GM19025 (cell line): ENCODE data around the gene SLC38A10.
"Not testable (repeated sequence)": the region's sequence is repeated elsewhere in the genome, so short reads cannot be mapped to it uniquely, and the experiment has no call there.

ENCODE experiments used
- ATAC-seq: cut with Tn5 transposase; IDR thresholded peaks from one replicate; pipeline ENCODE4 v1.9.1; 2021; ENCODE audit warnings: mild to moderate bottlenecking, low read depth, moderate library complexity; ENCODE audit not compliant: unreplicated experiment

Gene SLC38A10

DNA sequence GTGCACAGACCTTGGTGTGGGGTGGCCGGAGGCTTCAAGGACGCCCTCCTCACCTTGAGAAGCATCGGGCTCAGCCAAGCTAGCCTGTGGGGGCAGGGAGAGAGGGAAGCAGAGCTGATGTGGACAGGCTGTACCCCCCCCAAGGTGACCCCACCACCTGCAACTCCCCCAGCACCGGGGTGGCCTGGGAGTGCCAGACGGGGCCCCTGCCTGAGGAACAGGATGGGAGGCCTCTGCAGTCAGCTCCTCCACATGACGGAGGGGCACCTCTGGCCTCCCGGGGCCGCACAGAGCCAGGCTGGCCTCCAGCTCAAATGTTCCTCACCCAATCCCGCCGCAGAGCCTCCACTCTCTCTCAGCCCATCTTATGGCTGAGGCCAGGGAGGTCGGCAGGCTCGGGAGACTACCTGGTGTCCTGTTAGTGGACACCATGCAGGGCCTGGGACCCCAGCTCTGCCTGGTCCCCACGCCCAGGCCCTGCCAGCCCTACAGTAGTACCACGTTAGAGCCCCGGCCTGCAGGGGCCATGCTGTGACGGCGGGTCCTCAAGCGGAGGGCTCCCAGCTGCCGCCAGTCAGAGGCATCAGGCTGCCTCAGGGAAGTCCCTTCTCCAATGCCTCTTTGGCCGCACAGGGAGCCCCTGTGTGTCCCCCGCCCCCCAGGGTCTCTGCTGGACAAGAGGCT is 19.4 kb upstream of the SLC38A10 start:
- no peak for ATAC-seq

DNA sequence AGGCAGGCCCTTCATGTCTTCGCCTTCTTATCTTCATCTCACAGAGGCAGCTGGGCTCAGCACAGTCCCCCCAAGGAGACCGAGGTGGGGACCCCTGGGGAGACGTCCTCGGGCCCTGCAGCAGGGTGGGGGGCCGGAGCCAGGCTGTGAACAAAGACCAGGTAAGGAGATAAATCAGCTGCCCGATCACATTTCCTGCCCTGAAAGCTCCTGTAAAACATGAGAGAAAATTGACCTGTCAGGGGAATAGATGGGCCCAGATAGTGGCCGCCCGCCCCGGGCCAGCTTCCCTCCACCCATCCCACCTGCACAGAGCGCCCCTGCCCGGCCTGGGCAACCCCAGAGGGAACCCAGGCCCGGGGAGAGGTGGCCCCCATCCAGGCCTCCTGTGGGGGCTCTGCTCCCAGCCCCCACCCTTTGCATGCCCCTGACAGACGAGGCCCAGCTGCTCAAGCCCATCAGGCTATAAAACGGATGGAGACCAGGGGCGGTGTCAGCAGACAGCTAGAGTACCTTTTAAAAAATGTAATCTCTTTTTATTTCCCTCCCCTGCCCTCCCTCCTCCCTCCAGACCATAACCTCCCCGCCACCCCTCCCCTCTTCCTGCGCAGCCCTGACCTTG is 18.8 kb upstream of the SLC38A10 start:
- ATAC-seq: no peak

DNA sequence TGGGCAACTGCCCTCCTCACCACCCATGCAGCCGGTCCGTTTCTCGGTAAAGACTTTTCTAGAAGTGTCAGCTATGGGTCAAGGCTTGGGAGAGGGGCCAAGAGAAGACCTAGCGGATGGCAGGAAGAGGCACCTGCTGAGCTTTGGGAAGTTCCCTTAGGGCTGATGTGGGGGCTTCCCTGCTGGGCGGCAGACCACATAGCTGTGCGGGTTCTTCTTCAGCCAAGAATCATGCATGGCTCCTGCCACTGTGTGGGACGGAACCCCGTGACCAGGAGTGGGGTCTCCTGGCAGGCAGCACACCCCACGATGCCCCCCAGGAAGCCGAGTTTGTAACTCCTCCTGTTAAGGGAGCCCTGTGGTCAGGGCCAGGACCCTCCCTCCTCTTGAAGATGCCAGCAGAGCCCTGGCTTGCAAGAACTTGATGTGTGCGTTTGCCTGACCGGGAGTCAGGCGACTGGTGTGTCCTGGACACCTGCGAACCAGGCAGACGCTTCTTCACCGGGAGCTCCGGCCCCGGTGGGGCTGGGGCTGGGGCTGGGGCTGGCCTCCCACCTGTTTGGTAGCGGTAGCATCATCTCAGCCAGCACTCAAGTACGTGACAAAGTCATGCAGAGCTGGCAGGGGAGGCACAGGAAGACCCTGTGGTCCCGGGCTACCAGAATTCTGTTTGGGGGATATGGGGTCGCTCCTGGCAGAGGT is 17.7 kb upstream of the SLC38A10 start:
- ATAC-seq: no peak

DNA sequence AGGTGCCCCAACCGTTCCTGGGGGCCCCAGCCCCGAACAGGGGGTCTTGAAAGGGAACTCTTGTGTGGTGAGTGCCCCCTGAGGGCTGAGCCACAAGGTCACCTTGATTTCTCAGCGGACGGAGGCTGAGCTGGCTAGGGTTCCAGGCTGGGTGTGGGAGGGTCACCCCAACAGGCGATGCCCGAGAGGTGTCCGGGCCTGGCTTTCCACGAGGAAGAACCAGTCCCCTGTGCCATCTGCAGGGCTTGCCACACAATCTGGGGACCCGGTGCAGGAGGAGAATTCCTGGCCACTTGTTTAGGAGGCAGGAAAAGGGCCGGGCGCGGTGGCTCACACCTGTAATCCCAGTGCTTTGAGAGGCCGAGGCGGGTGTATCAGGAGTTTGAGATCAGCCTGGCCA is 16.8 kb upstream of the SLC38A10 start:
- ATAC-seq: no peak

DNA sequence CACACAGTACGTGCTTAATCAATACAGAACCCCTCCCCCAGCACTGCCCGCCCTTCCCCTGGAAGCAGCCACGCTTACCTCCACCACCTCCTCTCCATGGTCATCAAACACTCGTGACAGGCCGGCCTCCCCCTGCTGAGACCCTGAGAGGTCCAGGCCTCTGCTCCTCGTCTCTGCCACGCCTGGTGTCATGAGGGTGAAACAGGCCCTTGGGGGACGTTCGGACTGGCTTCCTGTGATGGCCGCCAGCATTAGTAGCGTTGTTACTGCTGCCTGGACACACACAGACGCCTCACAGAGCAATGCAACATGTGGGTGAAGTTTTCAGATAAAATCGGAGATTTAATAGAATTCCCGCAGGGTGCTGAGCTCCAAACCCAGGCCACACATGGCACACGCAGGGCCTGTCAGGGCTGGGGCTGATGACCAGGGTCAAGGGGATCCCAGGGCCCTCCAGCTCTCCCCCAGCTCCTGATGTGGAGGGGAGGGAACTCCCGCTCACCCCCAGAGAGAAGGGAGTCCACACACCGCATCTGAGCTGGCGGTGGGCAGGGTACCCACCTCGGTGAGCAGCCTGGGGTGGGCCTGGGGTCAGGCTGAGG is 15.9 kb upstream of the SLC38A10 start:
- ATAC-seq: no peak

DNA sequence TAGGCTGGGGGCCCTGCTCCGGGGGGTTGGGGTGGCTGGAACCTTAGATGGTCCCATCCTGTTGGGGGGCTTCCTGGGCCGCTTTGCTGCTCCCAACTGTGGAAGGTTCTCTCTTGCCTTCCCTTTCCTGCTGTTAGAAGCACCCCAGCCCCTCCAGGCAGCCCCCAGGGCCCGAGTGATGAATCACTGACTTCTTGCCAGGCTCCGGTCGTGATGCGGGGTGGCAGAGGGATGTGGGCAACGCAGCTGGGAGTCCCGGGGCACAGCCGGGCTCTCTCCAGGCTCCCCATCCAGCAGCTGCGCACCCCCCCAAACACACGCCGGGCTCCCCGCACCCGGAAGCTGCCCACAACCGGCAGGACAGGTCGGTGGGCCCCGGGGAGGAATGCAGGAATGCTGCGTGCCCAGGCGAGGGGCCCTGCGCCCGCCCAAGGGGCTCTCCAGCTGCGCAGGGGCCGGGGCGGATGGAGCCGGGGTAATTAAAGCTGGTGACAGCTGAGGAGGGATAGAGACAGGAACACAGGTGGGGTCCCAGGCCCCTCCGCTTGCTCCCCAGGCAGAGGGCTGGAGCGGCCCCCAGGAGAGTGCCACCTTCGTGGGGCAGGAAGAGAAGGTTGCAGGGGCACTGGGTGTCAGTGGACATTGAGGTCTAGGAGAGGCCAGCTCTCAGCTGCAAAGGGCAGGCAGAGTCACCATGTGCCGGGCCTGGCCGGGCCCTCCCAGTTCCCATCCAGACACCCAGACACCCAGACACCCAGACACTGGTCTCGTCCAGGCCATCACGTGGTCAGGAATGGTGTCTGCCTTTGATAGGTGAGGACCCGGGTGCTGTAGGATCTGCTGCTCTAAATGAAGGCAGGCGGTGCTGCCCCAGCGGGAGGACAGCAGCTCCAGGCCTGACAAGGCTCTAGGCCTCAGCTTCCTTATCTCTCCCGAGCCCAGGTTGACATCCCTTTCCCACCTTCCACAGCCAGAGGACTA is 15.0 kb upstream of the SLC38A10 start:
- ATAC-seq: no peak

DNA sequence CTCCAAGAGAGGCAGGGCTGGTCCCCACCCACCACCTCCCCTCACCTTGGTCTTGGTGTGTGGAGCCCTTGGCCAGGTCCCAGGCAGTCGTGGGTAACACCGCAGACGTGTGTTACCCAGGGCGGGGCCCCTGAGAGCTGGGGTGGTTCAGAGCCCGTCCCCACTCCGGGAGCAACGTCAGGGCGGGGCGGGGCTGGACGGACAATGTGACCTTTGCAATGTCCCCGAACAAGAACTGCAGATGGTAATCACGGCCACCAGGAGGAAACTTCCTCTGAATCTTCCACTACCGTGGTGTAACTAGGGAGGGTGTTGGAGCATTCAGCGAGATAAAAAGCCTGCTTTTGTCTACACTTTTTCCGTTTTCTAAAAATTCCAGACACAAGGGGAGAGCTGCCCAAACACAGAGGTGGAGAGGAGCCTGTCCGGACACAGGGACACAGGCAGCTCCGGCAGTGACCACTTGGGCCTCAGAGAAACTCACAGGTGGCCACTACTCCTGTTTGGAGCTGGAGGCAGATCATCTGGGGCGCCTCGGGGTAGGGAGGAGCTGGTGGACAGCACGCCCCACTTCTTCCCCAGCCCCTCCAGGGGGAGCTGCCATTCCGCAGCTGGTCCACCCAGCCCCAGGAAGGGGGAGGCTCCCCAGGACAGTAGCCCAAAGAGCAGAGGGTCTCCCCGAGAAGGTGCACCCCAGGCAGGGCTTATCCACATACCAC is 14.2 kb upstream of the SLC38A10 start:
- no peak for ATAC-seq

DNA sequence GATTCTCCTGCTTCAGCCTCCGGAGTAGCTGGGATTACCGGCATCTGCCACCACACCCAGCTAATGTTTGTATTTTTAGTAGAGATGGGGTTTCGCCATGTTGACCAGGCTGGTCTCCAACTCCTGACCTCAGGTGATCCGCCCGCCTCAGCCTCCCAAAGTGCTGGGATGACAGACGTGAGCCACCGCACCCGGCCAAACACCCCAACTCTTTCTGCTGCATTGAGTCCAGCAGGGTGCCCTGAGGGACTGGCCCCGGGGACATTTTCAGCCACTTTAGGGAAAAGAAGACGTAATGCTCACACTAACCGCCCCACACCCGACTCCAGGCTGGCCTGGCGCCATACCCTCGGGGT is 13.7 kb upstream of the SLC38A10 start:
- ATAC-seq: not testable (repeated sequence)

DNA sequence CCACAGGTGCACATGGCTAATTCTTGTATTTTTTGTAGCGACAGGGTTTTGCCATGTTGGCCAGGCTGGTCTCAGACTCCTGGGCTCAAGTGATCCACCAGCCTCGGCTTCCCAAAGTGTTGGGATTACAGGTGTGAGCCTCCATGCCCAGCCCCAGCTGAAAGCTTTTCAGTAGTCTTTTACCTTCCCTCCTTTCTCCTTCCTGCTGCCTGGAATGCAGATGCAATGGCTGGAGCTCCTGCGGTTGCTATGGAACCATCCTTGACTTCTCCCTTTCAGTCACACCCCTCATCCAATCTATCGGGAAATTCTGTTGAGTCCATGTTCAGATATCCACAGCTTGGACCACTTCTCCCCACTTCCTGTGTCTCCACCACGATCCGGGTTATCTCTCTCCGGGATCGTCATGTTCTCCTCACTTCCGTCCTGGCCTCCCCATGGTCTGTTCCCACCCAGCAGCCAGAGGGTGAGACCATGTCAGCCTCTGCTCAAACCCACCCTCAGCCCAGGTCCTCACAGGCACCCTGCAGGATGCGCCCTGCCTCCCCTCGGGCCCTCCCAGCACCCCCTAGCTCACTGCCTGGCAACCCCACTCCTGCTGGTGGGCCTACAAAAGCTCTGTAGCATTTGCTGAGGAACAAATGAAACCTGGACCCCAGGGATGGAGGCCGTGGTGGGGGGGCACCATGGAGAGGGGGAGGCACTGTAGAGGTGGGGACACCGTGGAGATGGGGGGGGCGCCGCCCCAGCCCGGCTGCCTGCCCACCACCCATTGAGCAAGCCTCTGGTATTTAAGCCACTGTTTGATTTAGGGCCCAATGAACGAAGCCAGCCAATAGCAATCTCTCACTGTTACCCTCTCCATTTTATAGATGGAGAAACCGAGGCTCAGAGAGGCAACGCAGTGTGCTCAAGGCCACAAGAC is 12.8 kb upstream of the SLC38A10 start:
- no peak for ATAC-seq

DNA sequence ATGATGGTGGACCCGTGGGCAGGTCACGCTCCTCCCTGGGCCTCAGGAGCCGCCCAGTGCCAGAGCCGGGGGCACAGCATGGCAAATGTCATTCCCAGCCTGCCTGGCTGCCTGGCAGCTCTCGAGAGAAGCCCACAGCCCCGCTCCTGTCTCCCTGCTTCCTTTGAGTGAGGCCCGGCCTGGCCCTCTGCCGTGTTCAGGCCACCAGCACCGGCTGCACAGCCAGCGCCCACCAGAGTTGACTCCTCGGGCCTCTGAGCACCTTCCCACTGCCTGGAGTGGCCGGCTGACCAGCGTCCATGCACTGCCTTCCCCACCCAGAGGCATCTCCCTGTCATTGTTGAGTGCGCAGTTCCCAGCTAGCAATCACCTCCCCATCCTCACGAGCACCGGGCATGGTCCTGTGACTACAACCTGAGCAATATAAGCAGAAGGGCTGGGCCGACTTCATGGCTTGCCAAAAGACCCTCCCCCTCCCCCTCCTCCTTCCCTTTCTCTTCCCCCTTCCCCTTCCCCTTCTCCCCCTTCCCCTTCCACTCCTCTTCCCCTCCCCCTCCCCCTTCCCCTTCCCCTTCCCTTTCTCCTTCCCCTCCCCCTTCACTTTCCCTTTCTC is 11.9 kb upstream of the SLC38A10 start:
- ATAC-seq: no peak

DNA sequence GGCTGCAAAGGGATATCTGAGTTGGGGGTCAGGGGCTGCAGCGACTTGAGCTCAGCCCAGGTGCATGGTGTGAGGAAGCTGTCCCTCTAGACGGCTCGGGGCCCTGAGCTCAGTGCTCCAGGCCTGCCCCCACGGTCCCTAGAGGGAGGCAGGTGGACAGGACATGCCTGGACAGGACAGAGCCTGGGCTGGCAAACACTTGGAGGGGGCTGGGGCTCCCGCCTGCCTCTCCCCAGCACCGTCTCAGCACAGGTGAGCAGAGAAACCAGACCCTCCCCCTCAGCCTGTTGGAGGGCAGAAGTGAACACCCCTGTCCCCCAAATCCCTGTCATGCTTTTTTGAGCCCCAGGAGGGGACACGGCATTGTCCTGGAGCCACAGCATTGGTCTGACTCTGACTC is 11.4 kb upstream of the SLC38A10 start:
- no peak for ATAC-seq

DNA sequence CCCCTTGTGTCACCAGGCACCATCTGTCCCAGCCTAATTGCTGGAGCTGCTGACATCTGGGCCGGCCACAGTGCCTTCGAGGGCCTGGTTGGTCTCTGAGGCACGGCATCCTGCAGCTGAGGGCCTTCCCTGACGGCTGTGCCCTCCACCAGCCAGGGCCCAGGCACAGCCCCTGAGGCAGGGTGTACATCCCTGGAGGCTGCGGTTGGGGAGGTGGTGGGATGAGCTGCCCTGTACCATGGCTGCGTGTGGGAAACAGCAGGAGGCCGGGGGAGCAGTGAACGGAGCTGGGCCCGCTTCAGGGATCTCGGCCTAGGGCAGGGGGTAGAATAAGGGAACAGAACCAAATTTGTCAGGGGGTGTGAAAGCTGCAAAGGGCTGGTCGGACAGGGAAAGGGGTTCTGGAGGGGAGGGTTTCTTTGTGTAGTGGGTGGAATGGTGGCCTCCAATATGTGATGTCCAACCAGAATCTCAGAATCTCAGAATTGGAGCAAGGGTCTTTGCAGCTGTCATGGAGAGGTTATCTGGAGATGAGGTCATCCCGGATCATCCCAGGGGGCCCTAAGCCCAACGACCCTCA is 10.0 kb upstream of the SLC38A10 start:
- ATAC-seq: no peak

DNA sequence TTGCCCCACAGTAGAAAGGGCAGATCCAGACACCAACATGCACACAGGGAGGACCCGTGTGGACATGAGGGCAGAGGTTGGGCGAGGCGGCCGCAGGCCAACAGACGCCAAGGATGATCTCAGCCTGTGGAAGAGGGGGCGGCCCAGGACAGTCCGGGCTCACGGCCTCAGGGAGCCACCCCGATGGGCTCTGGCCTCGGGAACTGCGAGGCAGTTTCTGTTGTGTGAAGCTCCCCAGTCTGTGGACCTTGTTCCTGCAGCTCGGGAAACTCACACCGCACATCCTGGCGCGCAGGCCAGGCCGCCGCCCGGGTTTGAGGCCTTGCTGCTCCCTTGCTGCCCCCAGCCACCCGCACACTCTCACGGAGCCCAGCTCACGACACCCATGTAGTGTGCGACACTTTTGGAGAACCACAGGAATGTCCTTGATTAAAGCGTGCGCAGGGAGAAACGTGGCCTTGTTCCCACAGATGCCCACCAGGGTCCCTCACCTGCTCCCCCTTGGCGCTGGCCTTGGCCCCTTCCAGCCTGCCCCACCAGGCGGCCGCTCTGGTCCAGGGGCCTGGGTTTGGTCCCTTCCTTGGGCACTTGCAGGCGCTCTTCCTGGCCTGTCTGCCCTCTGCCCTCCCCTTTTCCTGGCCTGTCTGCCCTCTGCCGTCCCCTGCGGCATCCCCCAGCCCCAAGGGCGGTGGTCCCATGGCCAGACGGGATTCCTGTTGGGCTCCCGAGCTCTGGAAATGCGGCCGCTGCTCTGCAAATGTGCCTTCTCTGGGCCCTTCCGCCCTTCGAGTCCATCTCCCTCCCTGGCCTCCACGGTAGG is 9.3 kb upstream of the SLC38A10 start:
- ATAC-seq: no peak

DNA sequence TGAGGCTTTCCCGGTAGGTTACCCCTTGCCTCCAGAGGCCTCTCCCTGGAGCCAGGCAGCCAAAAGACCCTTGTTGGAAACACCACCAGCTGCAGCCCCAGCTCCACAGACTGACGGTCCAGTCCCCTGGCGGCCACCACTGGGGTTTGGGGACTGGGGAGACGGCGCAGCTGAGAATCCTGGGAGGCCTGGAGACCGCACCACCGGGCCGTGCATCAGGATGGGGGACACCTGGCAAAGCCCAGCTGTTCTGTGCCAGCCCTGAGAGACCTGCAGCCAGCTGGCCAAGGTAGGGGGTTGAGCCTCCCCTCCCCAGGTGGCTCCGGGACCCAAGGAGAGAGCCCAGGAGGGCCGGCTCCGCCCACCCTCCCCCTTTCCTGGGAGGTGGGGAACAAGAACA is 8.3 kb upstream of the SLC38A10 start:
- no peak for ATAC-seq

DNA sequence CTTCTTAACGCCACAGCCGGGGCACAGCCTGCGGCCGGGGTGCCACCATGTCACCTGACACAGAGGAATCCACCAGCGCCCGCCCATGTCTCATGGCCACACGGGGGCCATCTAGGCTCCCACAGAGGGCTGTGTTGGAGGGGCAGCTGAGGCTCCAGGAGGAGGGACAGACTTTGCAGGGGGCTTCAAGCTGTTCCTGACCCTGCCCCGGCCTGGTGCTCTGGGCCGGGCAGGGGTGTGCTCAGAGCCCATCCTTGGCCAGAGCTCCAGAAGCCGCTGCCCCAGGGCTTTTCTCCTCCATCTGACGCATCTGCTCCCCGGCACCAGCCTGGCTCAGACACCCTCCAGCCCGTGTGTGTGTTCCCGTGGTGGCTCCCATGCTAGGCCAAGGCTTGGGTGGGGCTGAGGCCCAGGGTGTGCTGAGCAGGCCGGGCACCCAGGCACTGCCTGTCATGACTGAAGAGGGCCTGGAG is 7.8 kb upstream of the SLC38A10 start:
- no peak for ATAC-seq

DNA sequence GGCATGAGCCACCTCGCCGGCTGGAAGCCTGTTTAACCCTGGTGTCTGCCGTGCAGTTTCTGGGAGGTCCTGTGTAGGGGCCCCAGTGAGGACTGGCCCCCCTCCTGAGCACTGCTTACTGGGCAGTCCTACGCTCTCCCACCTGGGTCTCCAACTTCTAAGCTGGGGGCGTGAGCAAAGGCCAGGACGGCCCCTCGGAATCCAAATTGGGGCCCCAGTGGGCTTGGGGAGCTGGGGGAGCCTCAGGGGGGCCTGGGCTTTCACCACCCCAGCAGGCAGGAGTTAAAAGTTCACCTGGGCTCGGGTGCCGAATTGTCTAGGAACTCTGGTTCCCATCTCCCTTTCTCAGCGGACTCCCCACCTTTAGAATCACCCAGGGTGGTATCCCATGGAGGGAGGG is 7.2 kb upstream of the SLC38A10 start:
- ATAC-seq: no peak
